Vagina (tissue), 2 donors: ENCODE results near the gene PAM16.

Experiments used
- CTCF ChIP-seq, 3 experiments: fragments of 450-650 bp in 2 of 3; fragments of 200-600 bp in 1 of 3; sonication (generic) in 1 of 3; IDR thresholded peaks; one replicate each; pipeline ENCODE4 v1.5.1; 2017 to 2019; ENCODE audit warnings: antibody characterized with exemption in 3 of 3, mild to moderate bottlenecking in 2 of 3, moderate library complexity in 2 of 3
- POLR2A ChIP-seq, 2 donors: fragments of 450-650 bp; IDR thresholded peaks; one replicate each; pipeline ENCODE4 v1.6.1; 2017; ENCODE audit warnings: antibody characterized with exemption in 2 of 2, mild to moderate bottlenecking in 2 of 2, moderate library complexity in 2 of 2

DNA sequence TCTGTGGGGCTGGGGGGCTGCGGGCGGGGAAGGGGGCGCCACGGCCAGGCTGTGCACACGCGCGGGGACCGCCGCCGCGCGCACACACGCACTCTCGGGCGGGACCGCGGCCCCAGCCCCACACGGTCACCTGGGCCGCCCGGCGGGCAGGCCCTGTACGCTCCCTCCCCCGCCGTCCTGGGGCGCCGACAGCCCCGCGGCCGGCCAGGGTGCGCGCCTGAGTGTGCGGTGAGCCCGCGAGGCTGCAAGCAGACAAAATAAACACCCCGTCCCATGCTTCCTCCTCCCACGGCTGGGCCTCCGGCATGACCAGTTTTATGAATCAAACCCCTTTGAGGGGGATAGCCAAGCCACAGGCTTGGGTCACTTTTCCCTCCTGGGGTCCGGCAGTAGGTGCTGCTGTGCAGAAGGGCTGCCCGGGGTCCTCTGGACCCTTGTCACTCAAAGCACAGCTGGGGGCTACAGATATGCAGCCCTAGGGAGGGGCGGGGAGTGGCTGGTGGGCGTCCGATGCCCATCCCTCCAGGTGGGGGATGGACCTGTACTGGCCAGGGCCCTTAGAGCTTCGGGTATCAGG is 21.0 kb upstream of the PAM16 start:
- TF ChIP-seq CTCF (IDR thresholded peaks at IDR 0.05) (no peak), POLR2A (IDR thresholded peaks at IDR 0.05) (no peak)
